NCI-H2029 treated with DMSO at 0.1 percent for 48 hours (cell line): ENCODE data around the gene DNAJB6.

Experiments
- DNase-seq: peaks from one replicate; lab custom pipeline; 2025; lab: John Stamatoyannopoulos, UW

DNAJB6 gene

DNA sequence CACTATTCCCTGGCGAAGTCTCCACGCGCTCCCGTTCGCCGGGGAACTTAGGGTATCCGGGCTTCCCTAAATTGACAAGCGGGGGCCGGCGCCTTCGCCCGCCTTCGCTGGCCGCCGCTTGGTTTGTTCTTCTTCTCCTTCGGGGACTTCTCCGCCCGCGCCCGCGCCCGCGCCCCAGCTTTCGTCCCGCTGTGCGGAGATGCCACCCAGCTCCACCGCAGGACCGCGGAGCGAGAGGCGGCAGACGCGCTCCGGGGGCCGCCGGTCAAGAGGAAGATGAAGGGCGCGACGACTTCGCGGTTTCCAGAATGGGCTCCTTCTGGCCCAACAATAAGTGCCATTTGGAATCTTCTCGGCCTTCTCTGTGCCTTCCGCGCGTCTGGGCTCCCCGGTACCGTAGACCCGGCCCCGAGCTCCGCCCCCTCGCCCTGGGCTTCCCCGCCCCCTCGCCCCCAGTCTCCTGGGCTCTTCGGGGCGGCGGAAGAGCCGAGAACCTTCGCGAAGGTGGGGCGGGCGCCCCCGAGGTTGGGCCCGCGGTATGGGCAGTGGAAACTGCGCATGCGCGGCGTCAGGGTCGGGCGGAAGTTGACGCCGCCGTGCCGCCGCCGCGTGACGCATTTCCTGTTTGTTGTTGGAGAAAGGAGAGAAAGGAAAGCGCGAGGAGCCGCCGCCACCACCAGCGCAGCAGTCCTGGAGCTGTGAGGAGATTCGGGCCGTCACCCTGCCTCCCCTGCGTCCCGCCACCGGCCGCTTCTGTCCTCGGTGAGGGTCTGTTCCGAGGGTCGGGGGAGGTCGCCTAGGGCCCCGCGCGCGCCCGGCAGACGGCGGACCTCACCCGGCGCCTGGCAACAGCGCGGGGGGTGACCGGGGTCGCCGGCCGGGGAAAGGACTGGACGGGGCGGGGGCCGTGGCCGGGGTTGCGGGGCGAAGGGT, at the start of gene DNAJB6:
Gene DNAJB6, plus strand, starts transcription at position 622 of the 933 bp plus-strand sequence. CDS start 21,569 bp downstream, outside the sequence.
- DNase-seq: peak; percentile 57

DNA sequence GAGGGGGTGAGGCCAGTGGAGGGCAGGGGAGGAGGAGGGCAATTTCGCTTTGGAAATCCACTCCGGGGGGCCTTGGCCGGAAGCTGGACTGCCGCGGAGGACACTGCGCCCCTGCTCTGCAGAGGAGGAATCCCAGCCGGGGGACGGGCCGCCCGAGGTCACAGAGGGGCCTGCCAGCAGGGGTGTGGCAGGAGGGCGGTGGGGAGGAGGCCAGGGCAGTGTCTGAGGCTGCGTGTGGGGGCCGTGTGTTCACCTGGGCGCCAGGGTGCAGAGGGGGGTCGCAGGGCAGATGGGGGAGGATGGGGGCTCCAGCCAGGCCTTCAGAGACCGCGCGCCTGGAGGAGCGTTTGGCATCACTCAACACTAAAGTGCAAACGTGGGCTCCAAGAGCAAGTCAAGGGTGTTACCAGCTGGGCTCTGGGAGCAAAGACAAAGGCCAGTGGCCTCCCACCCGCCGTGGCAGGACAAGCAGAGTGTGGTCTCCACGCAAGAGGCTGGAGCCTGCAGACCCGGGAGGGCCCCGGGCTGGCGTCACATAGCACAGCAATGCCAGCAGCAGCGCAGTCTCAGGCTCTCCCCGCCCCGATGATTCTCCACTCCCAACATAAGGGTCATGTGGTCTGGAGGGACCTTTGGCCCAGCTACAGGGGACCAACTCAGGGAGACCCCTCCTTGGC, 45.3 kb upstream of the DNAJB6 start:
- DNase-seq: no peak

DNA sequence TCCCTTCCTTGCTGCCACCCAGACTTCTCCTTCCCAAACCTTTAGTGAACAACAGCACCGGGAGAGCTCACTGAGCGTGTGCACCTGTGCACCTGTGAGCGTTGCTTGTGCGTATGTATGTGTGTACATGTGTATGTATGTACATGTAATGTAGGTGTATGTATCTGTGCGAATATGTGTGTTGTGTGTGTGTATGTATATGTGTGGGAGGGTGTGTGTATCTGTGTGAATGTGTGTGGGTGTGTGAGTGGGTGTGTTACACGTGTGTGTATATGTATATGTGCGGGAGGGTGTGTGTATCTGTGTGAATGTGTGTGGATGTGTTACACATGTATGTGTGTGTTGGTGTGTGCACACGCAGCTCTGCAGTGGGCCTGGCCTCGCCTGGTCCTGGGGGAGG, 44.5 kb upstream of the DNAJB6 start:
- DNase-seq: no peak

DNA sequence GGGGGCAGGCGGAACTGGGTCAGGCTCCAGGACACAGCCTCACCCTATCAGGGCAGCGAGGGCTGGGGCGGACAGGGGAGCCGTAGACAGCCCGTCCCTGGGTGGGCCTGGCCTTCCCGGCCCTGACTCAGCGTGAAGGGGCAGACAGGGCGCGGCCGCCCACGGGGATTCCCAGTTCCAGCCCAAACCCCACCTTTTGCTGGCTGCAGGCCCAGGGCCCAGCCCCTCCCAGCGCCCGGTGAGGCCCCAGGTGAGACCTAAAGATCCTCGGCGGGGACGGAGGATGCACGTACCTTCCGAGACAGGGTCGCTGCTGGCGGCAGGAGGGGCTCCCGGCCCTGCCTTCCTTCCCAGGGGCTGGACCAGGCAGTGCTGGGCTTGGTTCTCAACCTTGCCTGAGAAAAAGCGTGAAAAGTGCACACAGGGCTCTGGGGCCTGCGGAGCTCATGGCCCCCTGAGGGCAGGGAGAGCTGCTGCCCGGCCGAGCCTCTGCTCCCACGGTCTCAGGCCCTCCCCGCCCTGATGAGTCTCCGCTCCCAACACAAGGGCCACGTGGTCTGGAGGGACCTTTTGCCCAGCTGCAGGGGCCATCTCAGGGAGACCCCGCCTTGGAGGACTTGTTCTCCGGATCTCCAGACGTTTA, 43.9 kb upstream of the DNAJB6 start:
- no peak for DNase-seq

DNA sequence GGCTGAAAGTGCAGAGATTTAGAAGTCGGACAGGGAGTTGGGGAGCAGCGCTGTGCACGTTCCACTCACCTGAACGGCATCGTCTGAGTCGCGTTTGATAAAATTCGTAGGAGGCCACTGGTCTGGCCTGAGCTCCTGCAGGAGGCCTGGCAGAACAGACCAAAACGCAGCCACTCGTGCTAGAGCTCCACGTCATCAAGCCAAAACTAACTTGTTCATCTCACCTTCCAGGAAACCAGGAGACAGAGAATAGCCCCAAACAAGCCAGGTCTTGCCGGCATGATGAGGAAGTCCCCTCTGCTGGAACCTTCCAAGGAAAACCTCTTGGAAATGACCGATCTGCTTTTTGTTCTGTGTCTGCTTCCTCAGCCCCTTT, 43.4 kb upstream of the DNAJB6 start:
- no peak for DNase-seq

DNA sequence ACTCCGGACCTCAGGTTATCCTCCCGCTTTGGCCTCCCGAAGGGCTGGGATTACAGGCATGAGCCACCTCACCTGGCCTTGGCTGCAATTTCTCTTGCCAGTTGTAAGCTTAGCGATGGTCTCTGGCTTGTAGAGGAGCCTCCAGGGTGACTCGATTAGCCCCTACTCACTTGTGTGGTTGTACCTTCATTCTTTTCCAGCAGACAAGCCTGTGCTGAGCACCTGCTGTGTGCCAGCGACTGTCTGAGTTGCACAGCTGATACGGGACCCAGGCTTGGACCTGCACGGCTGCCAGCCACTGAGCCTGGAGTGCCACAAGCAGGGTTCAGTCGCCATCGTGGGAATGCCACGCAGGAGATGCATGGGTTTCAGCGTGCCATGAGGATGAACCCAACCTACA, 42.0 kb upstream of the DNAJB6 start:
- DNase-seq: no peak

DNA sequence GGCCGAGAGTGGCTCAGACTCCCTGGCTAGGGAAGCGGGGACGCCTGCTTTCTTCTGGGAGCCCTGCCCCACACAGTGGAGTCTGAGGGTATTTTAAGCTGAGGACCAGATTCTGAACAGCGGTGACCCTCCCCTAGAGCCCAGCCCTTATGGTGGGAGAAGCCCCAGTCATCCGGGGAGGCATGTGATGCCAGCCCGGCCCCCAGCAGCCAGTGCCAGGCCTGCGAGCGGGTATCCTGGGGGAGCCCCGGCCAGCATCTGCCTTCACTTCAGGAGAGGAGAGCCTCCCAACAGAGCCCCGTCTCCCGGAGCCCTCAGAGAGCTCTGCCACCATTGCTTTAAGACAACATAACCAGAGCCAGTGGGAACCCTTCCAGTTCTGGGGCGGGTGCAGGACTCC, 41.5 kb upstream of the DNAJB6 start:
- no peak for DNase-seq

DNA sequence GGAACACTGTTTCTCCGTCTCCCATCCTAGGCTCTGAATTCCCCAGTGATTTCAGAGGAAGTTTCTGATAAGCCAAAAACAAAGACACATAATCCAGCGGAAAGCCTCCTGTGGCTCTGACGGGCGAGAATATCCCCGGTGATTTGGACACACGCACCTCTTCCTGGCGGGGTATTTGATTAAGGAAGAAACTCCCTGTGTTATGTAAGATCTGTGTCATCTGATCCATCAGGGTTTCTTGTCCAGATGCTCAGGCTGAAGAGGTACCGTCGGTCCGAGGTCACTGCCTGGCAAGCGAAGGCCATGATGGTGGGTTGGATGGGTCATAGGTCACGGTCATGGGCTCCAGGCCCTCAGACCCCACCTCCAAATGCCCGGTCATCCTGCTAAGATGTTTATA, 39.6 kb upstream of the DNAJB6 start:
- no peak for DNase-seq

DNA sequence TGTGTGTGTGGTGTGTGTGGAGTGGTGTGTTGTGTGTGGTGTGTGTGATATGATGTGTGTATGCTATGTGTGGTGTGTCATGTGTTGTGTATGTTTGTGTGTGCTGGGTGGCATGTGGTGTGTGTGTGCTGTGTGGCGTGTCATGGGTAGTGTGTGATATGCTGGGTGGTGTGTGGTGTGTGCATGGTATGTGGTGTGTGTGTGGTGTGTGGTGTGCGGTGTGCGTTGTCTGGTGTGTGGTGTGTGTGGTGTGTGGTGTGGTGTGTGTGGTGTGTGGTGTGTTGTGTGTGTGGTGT, 37.5 kb upstream of the DNAJB6 start:
- DNase-seq: no peak

DNA sequence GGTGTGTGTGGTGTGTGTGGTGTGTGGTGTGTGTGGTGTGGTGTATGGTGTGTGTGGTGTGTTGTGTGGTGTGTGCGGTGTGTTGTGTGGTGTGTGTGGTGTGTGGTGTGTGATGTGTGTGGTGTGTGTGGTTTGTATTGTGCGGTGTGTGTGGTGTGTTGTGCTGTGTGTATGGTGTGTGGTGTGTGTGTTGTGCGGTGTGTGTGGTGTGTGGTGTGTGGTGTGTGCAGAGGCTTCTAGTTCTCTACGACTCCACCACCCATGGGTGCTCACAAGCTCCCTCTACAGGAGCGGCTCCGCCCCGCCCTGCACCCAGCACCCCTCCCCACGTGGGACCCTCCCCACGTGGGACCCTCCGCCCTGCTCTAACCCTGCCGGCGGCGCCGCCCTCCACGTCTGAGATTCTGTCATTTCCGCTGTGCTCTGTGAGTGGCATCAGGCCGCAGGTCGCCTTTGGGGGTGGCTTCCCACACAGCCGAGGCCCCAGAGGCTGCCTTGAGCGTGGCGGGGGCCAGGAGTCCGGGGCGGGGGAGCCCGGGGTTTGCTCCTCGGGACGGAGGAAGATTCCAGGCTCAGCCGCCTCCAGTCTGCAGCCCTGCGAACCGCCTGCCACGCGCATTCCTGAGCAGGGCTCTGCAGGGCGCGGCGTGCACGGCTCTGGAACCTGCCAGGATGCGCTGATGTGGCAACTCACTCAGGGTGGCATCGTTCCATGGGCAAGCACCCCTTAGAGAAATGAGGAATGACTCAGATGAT, 37.0 kb upstream of the DNAJB6 start:
- no peak for DNase-seq

DNA sequence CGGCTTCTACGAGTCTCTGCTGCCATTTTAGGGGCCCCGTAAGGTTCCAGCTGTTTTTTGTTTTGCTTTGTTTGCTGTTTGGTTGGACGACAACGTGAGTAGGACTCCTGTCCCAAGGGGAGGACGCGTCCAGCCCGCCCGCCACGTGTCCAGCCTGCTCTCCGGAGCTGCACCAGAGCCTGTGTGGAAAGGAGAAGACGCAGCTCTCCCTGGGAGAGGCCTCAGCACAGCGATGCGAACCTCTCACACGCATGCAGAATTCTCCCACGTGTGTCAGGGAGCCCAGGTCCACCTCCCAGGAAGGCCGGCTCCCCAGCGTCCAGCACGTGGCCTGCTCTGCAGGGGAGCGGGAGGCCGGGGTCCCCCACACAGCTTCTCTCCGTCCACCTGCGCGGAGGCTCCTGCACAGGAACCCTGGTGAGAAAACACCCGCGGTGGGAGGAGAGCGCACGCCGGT, 36.4 kb upstream of the DNAJB6 start:
- no peak for DNase-seq

DNA sequence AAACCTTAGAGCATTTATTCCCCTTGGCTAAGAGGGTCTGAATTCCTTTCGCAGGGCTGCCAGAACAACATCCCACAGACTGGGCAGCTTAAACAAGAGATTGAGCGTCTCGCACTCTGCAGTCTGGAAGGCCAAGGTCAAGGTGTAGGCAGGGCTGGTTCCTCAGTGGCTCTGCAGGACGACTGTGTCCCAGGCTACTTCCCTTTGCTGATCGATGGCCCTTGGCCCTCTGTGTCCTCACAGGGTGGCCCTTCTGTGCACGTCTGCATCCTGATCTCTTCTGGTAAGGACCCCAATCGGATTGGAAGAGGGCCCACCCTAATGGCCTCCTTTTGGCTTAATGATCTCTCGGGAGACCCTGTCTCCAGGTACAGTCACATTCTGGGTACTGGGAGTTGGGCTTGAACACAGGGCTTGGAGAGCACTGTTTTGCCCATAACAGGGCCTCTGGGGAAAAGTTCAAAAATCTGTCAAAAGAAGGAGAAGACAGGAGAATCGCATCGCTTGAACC, 35.1 kb upstream of the DNAJB6 start:
- no peak for DNase-seq

DNA sequence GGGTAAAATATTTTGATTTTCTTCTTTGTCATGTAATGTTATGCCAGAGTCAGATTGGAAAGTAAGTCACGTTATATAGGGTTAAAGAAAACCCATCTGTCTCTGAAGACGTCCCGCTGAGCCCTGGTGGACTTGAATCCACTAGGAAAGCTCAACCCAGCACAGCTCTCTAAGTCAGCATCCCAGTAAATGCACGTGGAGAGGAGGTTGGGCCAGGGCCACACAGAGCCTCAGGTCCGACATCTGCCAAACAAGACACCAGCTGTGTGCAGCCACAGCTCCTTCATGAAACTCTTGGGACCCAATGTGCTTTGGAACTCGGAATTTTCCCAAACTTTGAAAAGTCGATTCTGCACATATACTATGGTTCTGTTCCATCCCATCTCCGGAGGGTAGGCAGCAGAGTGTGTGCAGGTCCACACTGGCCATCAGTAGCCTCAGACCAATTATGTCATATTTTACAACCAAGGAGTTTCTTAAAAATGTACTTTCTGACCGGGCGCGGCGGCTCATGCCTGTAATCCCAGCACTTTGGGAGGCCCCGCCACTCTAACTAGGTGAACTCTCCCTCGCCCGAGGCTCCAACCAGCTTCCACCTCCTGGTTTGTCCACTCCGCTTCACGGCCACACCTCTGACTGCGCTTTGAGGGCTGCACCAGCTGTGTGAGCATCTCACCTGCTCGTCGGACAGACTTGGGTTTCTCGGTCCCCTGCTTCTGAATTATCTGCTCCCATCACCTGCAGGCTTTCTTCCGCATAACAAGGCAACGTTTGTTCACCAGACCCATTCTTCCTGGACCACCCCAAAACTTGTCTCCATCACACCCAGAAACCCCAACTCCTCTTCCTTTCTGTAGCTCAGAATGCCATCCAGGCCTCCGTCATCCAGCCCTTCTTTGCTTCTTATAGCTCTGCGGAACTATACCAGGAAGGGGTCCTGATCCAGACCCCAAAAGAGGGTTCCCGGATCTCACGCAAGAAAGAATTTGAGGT, 29.7 kb upstream of the DNAJB6 start:
- no peak for DNase-seq

DNA sequence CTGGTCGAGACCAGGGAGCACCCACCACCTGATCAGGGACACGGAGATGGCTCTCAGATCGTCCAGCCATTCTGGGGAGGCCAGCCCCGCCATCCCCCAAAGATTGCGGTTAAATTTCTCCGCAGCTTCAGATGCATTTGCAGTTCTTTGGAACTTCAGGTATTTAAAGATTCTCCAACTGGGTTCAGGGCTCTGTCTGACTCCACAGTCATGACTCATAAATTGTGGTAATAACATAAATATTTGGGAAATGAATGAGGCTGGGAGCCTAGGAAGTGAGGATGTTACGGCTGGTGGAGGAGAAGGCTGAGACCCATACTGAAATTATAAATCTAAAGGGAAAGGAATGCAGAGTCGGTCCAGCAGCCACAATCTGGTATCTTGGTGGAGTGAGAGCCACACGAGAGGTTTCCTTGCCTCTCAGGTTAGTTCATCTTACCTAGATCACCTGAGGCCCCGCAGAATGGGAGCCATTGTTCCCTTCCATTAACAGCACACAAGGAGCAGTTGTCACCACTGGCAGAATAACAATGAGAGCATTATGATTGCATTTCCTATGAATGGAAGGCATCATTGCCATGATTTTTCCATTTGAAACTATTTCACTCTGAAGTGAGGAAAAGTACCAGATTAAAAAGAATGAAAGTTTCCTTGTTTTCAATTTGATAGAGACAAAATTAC, 26.7 kb upstream of the DNAJB6 start:
- no peak for DNase-seq

DNA sequence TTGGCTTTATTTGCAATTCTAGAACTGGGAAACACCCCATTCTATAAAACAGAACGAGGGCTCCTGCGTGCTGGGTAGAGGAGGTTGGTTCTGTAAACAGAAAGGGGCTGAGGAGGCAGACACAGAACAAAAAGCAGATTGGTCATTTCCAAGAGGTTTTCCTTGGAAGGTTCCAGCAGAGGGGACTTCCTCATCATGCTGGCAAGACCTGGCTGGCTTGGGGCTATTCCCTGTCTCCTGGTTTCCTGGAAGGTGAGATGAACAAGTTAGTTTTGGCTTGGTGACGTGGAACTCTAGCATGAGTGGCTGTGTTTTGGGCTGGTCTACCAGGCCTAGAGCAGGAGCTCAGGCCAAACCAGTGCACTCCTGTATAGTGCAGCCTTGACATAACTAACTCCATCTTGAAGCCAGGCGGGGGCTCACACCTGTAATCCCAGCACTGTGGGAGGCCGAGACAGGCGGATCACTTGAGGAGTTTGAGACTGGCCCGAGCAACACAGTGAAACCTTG, 26.1 kb upstream of the DNAJB6 start:
- DNase-seq: no peak

DNA sequence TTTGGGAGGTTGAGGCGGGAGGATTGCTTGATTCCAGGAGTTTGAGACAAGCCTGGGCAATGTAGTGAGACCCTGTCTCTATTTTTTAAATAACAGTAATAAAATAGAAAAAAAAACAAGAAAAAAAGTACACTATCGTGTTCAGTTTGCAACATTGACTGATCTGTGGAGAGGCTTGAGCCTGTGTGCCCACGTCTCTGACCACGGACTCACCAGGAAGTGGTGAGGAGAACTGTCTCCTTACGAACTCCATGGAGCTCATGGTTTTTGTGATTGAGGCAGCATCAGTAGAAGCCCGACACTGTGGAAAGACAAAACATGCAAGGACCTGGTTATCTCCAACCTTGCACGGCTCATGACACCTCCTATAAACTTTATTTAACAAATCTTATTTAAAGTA, 23.9 kb upstream of the DNAJB6 start:
- DNase-seq: no peak

DNA sequence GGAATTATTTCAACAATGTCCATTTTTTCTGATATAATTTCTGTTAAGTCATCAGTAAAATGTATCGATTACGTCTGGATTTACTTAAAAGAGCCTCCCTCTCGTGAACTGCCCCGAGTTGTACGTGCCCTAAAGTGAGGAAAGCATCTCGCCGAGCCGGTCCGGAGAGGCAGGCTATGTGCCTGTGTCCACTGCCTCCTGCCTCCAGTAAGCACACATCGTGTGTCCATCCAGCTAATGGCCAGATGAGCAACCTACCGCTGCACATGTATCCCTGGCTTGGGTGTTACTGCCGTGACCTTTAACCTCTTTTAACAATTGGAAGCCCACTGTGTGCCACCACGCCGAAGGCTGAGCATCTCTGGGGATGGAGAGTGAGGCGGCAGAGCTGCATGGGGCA, 23.2 kb upstream of the DNAJB6 start:
- DNase-seq: no peak

DNA sequence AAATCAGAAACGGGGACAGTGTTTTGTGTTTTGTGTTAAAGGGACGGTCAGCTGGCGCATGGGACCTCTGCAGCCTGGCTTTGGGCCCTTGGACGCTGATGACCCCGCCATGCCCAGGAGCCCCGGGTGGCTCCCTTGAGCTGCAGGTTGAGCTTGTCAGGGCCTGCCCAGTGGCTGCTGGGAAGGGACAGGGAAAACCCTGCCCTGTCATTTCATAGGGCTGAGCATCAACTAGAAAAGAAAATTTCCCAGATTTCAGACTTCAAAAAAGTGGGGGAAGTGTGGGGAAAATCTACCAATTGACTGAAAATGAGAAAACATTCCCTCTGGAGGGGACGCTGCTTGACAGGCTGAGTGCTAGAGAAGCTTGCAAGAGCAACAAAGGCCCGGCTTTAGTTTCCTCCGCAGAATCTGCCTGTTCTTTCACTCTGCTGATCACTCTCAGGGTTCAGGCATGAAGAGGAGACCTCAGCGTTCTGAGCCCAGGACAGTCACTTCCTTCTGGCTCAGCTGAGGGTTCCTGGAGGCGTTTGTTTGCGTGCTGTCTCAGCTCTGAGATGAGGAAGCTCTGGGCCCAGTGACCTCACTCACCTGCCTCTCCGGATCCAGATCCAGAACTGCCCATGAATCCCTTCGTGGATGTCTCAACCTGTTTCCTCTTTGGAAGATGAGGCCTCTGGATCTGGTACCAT, 18.6 kb upstream of the DNAJB6 start:
- DNase-seq: no peak

DNA sequence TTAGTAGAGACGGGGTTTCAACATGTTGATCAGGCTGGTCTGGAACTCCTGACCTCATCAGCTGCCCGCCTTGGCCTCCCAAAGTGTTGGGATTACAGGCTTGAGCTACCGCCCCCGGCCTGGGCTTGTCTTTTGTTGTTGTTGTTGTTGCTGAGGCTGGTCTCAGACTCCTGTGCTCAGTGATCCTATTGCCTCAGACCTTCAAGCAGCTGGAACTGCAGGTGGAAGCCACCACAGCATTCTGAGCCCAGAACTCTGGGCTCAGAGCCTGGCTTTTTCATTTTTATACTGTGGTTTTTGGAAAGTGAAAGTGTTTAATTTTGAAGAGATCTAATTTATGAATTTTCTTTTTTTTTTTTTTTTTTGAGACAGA, 16.2 kb upstream of the DNAJB6 start:
- no peak for DNase-seq

DNA sequence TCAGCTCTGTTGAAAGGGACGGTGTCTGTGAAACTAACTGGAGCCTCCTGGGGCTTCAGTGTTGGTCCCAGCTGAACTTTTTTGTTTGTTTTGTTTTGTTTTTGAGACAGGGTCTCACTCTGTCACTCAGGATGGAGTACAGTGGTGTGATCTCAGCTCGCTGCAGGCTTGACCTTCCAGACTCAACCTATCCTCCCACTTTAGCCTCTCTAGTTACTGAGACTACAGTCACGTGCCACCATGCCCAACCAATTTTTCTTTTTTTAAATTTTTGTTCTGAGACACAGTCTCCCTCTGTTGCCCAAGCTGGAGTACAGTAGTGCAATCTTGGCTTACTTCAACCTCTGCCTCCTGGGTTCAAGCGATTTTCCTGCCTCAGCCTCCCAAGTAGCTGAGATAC, 13.4 kb upstream of the DNAJB6 start:
- DNase-seq: no peak
